ENCODE results near the gene UMODL1. TPM values are rescaled to one million over a fixed set of nuclear protein-coding genes. Genes with fewer than 3 reads are reported as not detected.
A peak's percentile ranks its signal among the peaks of the same experiment; 100 is the strongest.

UMODL1 gene
- total RNA-seq, 3 donors from 2014 or later (not counting 1 experiment from before 2014, with no cell fraction given): 0.14 to 0.28 TPM; not detected in 1

GRCh38 chr21:42157606-42158310, 86.6 kb downstream of the UMODL1 start:
- Histone ChIP-seq H3K9me3 (ENCODE audit: control insufficient read depth, insufficient read depth, low read length) (no peaks in the 10 kb centered on the region), H3K4me3 (ENCODE audit: low read length) (no peak overlapping the region), H3K27me3 (ENCODE audit: control insufficient read depth, insufficient read depth, low read length) (no peaks in the 10 kb centered on the region), H3K4me1 (ENCODE audit: control insufficient read depth, insufficient read depth, low read length) (peaks cover 41% of the 10 kb centered on the region), H3K27ac (ENCODE audit: low read length) (no peak overlapping the region), H3K36me3 (ENCODE audit: control insufficient read depth, insufficient read depth, low read length) (no peaks in the 10 kb centered on the region)
- WGBS (ENCODE audit: insufficient coverage): 92% methylated on average over 11 of the region's 11 CpGs
- Mint-ChIP-seq H3K36me3 (no peaks in the 10 kb centered on the region), H3K4me3 (no peak overlapping the region), H3K9me3 (no peaks in the 10 kb centered on the region), H3K27ac (no peak overlapping the region), H3K27me3 (ENCODE audit: low read depth in 2 of 2) (peaks cover 9 to 12% of the 10 kb centered on the region in 2 donors), H3K4me1 (peaks cover 34 to 61% of the 10 kb centered on the region in 2 donors)
- TF ChIP-seq CTCF (IDR thresholded peaks at IDR 0.05): no peak
- ATAC-seq (no peak), DNase-seq (peak in 1 of 2 donors; percentile 1)
- intact Hi-C loops (cut with micrococcal nuclease): no loop called here

- Histone ChIP-seq H3K36me3 (ENCODE audit: control insufficient read depth, insufficient read depth, low read length) (no peaks in the 10 kb centered on the region), H3K9me3 (ENCODE audit: control insufficient read depth, insufficient read depth, low read length) (no peaks in the 10 kb centered on the region), H3K4me1 (ENCODE audit: control insufficient read depth, insufficient read depth, low read length) (peaks cover 37% of the 10 kb centered on the region), H3K27me3 (ENCODE audit: control insufficient read depth, insufficient read depth, low read length) (no peaks in the 10 kb centered on the region), H3K4me3 (ENCODE audit: low read length) (no peak overlapping the region), H3K27ac (ENCODE audit: low read length) (no peak overlapping the region)
- Mint-ChIP-seq H3K36me3 (no peaks in the 10 kb centered on the region), H3K4me3 (no peak overlapping the region), H3K27me3 (ENCODE audit: low read depth in 2 of 2) (peaks cover 7 to 12% of the 10 kb centered on the region in 2 donors), H3K4me1 (peaks cover 26 to 65% of the 10 kb centered on the region in 2 donors), H3K9me3 (no peaks in the 10 kb centered on the region), H3K27ac (no peak overlapping the region)
- WGBS (ENCODE audit: insufficient coverage): 86% methylated on average over 8 of the region's 8 CpGs
- peak in 1 of 2 donors; percentile 7 for DNase-seq
- intact Hi-C loops (cut with micrococcal nuclease): no loop called here
- ATAC-seq: no peak
- no peak for TF ChIP-seq CTCF (IDR thresholded peaks at IDR 0.05)
These were observed 87.7 kb downstream of the UMODL1 start for GRCh38 chr21:42158846-42159245.

DNA sequence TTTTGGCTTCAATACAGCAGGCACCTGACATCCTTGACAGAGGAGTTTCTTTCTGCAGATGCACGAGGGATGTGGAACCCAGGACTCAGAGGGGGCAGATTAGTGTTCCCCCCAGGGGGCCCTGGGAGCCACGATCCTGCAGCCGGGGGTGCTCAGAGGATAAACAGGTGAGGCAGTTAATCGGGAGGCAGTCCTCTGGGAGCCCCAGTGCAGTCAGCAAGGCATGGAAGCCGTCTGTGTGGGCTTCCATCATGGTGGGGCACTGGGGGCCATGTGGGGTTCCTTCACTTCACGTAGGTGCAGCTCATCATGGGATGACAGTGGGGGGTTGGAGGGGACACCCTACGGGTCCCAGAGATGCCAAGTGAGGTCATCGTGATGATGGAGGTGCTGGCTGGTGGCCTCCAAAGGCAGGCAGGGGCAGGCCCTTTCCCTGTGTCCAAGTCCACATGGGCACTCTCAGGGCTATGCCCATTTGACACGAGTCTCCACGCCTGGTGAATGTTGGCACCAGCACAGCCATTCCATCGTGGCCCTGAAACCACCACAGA, 88.5 kb downstream of the UMODL1 start:
- Histone ChIP-seq H3K9me3 (ENCODE audit: control insufficient read depth, insufficient read depth, low read length) (no peaks in the 10 kb centered on the region), H3K4me3 (ENCODE audit: low read length) (no peak overlapping the region), H3K27me3 (ENCODE audit: control insufficient read depth, insufficient read depth, low read length) (no peaks in the 10 kb centered on the region), H3K4me1 (ENCODE audit: control insufficient read depth, insufficient read depth, low read length) (peaks cover 33% of the 10 kb centered on the region), H3K27ac (ENCODE audit: low read length) (no peak overlapping the region), H3K36me3 (ENCODE audit: control insufficient read depth, insufficient read depth, low read length) (no peaks in the 10 kb centered on the region)
- H3K36me3 Mint-ChIP-seq: no peaks in the 10 kb centered on the region
- DNase-seq (no peak), ATAC-seq (no peak)
- H3K27me3 Mint-ChIP-seq (ENCODE audit: low read depth in 2 of 2): peaks cover 7 to 12% of the 10 kb centered on the region in 2 donors
- TF ChIP-seq CTCF (IDR thresholded peaks at IDR 0.05): no peak
- peaks cover 21 to 67% of the 10 kb centered on the region in 2 donors for H3K4me1 Mint-ChIP-seq
- H3K9me3 Mint-ChIP-seq: no peaks in the 10 kb centered on the region
- H3K27ac Mint-ChIP-seq: peak overlapping the region in 1 of 2 donors; percentile 24
- WGBS (ENCODE audit: insufficient coverage): 59% methylated on average over 11 of the region's 11 CpGs
- no peak overlapping the region for H3K4me3 Mint-ChIP-seq
- intact Hi-C loops (cut with micrococcal nuclease): no loop called here
